Measurements from ENCODE around the gene HFM1.
"Not testable (repeated sequence)": the region's sequence is repeated elsewhere in the genome, so short reads cannot be mapped to it uniquely, and the experiment has no call there.

Gene HFM1

DNA sequence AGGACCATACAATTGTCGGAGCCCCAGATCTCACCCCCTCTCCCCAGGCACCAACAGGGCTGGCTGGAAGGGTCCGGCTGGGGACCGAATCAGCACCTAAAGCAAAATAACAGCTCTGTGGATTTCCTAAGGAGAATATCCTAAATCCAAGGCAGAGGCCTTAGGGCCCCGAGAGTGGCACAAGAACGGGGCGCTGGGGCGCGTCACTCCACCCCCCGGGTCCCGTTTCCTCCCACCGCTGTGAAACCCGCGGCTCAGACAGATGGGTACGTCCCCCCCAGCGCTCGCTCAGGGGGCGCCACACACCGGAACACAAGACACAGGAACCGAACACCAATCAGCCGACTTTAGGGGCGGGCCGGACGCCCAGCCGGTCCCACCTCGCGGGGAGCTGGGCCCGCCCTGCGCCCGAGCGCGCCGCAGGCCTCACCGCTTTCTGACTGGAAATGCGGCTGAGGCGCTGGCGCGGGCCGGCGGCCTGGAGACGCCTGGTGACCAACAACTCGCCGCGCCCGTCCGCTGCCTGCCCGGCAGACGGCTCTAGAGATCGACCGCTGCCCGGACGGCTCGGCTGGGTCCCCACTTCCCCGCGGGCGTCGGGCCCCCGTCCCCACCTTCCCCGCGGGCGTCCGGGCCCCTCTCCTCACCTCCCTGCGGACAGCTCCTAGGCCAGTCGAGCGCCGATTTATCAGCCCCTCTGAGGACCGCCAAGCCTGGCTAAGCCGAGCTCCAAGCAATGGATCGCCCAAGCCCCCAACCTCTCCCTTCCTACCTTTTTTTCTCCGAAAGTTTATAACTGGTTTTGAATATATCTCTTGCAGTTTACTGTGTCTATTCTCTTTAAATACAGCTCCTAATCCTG, at the start of gene HFM1:
HFM1 (minus strand) TSS at position 687 of the 862 bp plus-strand sequence. CDS start 3,755 bp downstream, outside the sequence.
- Histone ChIP-seq H3K27me3 (ENCODE audit: control insufficient read depth in 1 of 2, insufficient read depth in 2 of 2, low read length in 2 of 2) (peaks cover 9 to 18% of the 10 kb centered on the region in 2 donors), H3K9me3 (ENCODE audit: control insufficient read depth in 1 of 2, low read length in 2 of 2) (no peaks in the 10 kb centered on the region), H3K9ac (ENCODE audit: low read depth in 1 of 2, low read length in 2 of 2) (peak within 1 kb of the TSS in 1 of 2 donors; percentile 43), H3K4me3 (ENCODE audit: low read depth in 1 of 2, low read length in 2 of 2) (peak within 1 kb of the TSS; percentile 63 to 67), H3K36me3 (ENCODE audit: control insufficient read depth in 1 of 2, insufficient read depth in 2 of 2, low read length in 2 of 2) (no peaks in the 10 kb centered on the region), H3K27ac (ENCODE audit: low read depth, low read length) (no peak within 1 kb of the TSS), H3K4me1 (ENCODE audit: control insufficient read depth in 1 of 2, insufficient read depth in 2 of 2, low read length in 2 of 2) (no peaks in the 10 kb centered on the region)

GRCh38 chr1:91454136-91454535, 49.5 kb upstream of the HFM1 start:
- Histone ChIP-seq H3K9me3 (ENCODE audit: control insufficient read depth in 1 of 2, low read length in 2 of 2) (no peaks in the 10 kb centered on the region), H3K36me3 (ENCODE audit: control insufficient read depth in 1 of 2, insufficient read depth in 2 of 2, low read length in 2 of 2) (no peaks in the 10 kb centered on the region), H3K27me3 (ENCODE audit: control insufficient read depth in 1 of 2, insufficient read depth in 2 of 2, low read length in 2 of 2) (no peaks in the 10 kb centered on the region)

GRCh38 chr1:91450260-91450659, 45.6 kb upstream of the HFM1 start:
- Histone ChIP-seq H3K36me3 (ENCODE audit: control insufficient read depth in 1 of 2, insufficient read depth in 2 of 2, low read length in 2 of 2) (no peaks in the 10 kb centered on the region), H3K4me1 (ENCODE audit: control insufficient read depth in 1 of 2, insufficient read depth in 2 of 2, low read length in 2 of 2) (no peaks in the 10 kb centered on the region), H3K27ac (ENCODE audit: low read depth, low read length) (no peak overlapping the region), H3K27me3 (ENCODE audit: control insufficient read depth in 1 of 2, insufficient read depth in 2 of 2, low read length in 2 of 2) (no peaks in the 10 kb centered on the region), H3K9ac (ENCODE audit: low read depth in 1 of 2, low read length in 2 of 2) (no peak overlapping the region), H3K4me3 (ENCODE audit: low read depth in 1 of 2, low read length in 2 of 2) (no peak overlapping the region), H3K9me3 (ENCODE audit: control insufficient read depth in 1 of 2, low read length in 2 of 2) (no peaks in the 10 kb centered on the region)

More at GRCh38 chr1:91454136-91454535, 49.5 kb upstream of the HFM1 start:
- H3K4me3 ChIP-seq (ENCODE audit: low read depth in 1 of 2, low read length in 2 of 2) = no peak overlapping the region
- no peak overlapping the region for H3K27ac ChIP-seq (ENCODE audit: low read depth, low read length)
- H3K9ac ChIP-seq (ENCODE audit: low read depth in 1 of 2, low read length in 2 of 2) = no peak overlapping the region
- no peaks in the 10 kb centered on the region for H3K4me1 ChIP-seq (ENCODE audit: control insufficient read depth in 1 of 2, insufficient read depth in 2 of 2, low read length in 2 of 2)

- not testable (repeated sequence) for H3K9me3 ChIP-seq (ENCODE audit: control insufficient read depth in 1 of 2, low read length in 2 of 2); H3K36me3 ChIP-seq (ENCODE audit: control insufficient read depth in 1 of 2, insufficient read depth in 2 of 2, low read length in 2 of 2); H3K27ac ChIP-seq (ENCODE audit: low read depth, low read length); H3K9ac ChIP-seq (ENCODE audit: low read depth in 1 of 2, low read length in 2 of 2); H3K4me1 ChIP-seq (ENCODE audit: control insufficient read depth in 1 of 2, insufficient read depth in 2 of 2, low read length in 2 of 2); H3K4me3 ChIP-seq (ENCODE audit: low read depth in 1 of 2, low read length in 2 of 2); H3K27me3 ChIP-seq (ENCODE audit: control insufficient read depth in 1 of 2, insufficient read depth in 2 of 2, low read length in 2 of 2)
Observed at GRCh38 chr1:91447782-91448181, 43.1 kb upstream of the HFM1 start.

- not testable (repeated sequence) for H3K27me3 ChIP-seq (ENCODE audit: control insufficient read depth in 1 of 2, insufficient read depth in 2 of 2, low read length in 2 of 2); H3K9ac ChIP-seq (ENCODE audit: low read depth in 1 of 2, low read length in 2 of 2)
Observed at GRCh38 chr1:91441980-91442379, 37.3 kb upstream of the HFM1 start.

GRCh38 chr1:91440847-91441246, 36.2 kb upstream of the HFM1 start:
- no peaks in the 10 kb centered on the region for H3K27me3 ChIP-seq (ENCODE audit: control insufficient read depth in 1 of 2, insufficient read depth in 2 of 2, low read length in 2 of 2)
- no peak overlapping the region for H3K4me3 ChIP-seq (ENCODE audit: low read depth in 1 of 2, low read length in 2 of 2)
- H3K9me3 ChIP-seq (ENCODE audit: control insufficient read depth in 1 of 2, low read length in 2 of 2) = no peaks in the 10 kb centered on the region
- no peak overlapping the region for H3K9ac ChIP-seq (ENCODE audit: low read depth in 1 of 2, low read length in 2 of 2)
- H3K4me1 ChIP-seq (ENCODE audit: control insufficient read depth in 1 of 2, insufficient read depth in 2 of 2, low read length in 2 of 2) = no peaks in the 10 kb centered on the region
- no peak overlapping the region for H3K27ac ChIP-seq (ENCODE audit: low read depth, low read length)
- no peaks in the 10 kb centered on the region for H3K36me3 ChIP-seq (ENCODE audit: control insufficient read depth in 1 of 2, insufficient read depth in 2 of 2, low read length in 2 of 2)

More at GRCh38 chr1:91441980-91442379, 37.3 kb upstream of the HFM1 start:
- H3K9me3 ChIP-seq (ENCODE audit: control insufficient read depth in 1 of 2, low read length in 2 of 2); H3K4me3 ChIP-seq (ENCODE audit: low read depth in 1 of 2, low read length in 2 of 2); H3K27ac ChIP-seq (ENCODE audit: low read depth, low read length); H3K4me1 ChIP-seq (ENCODE audit: control insufficient read depth in 1 of 2, insufficient read depth in 2 of 2, low read length in 2 of 2); H3K36me3 ChIP-seq (ENCODE audit: control insufficient read depth in 1 of 2, insufficient read depth in 2 of 2, low read length in 2 of 2): not testable (repeated sequence)

DNA sequence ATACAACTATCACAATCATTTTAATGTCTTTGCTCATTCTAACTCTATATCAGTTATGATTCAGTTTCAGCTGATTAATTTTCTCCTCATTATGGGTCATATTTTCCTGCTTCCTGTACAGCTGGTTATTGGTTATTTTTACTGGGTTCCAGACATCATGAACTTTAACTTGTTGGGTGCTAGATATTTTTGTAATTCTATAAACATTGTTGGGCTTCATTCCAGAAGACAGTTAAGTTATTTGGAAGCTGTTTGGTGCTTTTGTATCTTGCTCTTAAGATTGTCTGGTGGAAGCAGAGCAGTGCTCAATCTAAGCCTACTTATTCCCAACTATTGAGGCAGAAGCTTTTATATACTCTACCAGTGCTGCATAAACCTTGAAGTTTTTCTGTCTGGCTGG, 34.4 kb upstream of the HFM1 start:
- H3K9me3 ChIP-seq (ENCODE audit: control insufficient read depth in 1 of 2, low read length in 2 of 2) = no peaks in the 10 kb centered on the region
- H3K27me3 ChIP-seq (ENCODE audit: control insufficient read depth in 1 of 2, insufficient read depth in 2 of 2, low read length in 2 of 2) = no peaks in the 10 kb centered on the region
- H3K4me3 ChIP-seq (ENCODE audit: low read depth in 1 of 2, low read length in 2 of 2) = no peak overlapping the region
- H3K27ac ChIP-seq (ENCODE audit: low read depth, low read length) = no peak overlapping the region
- no peaks in the 10 kb centered on the region for H3K4me1 ChIP-seq (ENCODE audit: control insufficient read depth in 1 of 2, insufficient read depth in 2 of 2, low read length in 2 of 2)
- H3K36me3 ChIP-seq (ENCODE audit: control insufficient read depth in 1 of 2, insufficient read depth in 2 of 2, low read length in 2 of 2) = no peaks in the 10 kb centered on the region
- no peak overlapping the region for H3K9ac ChIP-seq (ENCODE audit: low read depth in 1 of 2, low read length in 2 of 2)

DNA sequence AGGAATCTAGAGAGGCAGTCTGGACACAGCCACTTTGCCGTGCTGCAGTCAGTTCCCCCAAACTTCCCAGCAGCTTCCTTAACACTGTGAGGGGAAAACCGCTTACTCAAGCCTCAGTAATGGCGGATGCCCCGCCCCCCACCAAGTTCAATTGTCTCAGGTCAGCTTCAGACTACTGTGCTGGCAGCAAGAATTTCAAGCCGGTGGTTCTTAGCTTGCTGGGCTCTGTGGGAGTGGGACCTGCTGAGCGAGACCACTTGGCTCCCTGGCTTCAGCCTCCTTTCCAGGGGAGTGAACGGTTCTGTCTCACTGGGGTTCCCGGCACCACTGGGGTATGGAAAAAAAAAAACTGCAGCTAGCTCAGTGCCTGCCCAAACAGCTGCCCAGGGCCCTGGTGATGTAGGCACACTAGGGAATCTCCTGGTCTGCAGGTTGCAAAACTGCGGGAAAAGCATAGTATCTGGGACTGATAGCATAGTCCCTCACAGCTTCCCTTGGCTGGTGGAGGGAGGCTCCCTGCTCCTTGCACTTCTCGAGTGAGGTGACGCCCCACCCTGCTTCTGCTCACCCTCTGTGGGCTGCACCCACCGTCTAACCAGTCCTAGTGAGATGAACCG, 23.7 kb upstream of the HFM1 start:
- no peak overlapping the region for H3K27ac ChIP-seq (ENCODE audit: low read depth, low read length)
- no peaks in the 10 kb centered on the region for H3K4me1 ChIP-seq (ENCODE audit: control insufficient read depth in 1 of 2, insufficient read depth in 2 of 2, low read length in 2 of 2)
- H3K9ac ChIP-seq (ENCODE audit: low read depth in 1 of 2, low read length in 2 of 2) = no peak overlapping the region
- H3K9me3 ChIP-seq (ENCODE audit: control insufficient read depth in 1 of 2, low read length in 2 of 2) = no peaks in the 10 kb centered on the region
- no peaks in the 10 kb centered on the region for H3K27me3 ChIP-seq (ENCODE audit: control insufficient read depth in 1 of 2, insufficient read depth in 2 of 2, low read length in 2 of 2)
- H3K4me3 ChIP-seq (ENCODE audit: low read depth in 1 of 2, low read length in 2 of 2) = no peak overlapping the region
- H3K36me3 ChIP-seq (ENCODE audit: control insufficient read depth in 1 of 2, insufficient read depth in 2 of 2, low read length in 2 of 2) = no peaks in the 10 kb centered on the region

DNA sequence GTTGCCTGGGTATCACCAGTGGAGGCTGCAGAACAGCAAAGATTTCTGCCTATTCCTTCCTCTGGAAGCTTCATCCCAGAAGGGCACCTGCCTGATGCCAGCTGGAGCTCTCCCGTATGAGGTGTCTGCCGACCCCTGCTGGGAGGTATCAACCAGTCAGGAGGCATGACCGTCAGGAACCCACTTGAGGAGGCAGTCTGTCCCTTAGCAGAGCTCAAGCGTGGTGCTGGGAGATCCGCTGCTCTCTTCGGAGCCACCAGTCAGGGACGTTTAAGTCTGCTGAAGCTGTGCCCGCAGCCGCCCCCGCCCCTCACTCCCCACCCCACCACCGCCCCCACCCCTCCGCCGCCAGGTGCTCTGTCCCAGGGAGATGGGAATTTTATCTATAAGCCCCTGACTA, 23.1 kb upstream of the HFM1 start:
- Histone ChIP-seq H3K9me3 (ENCODE audit: control insufficient read depth in 1 of 2, low read length in 2 of 2) (no peaks in the 10 kb centered on the region), H3K27ac (ENCODE audit: low read depth, low read length) (no peak overlapping the region), H3K36me3 (ENCODE audit: control insufficient read depth in 1 of 2, insufficient read depth in 2 of 2, low read length in 2 of 2) (no peaks in the 10 kb centered on the region), H3K9ac (ENCODE audit: low read depth in 1 of 2, low read length in 2 of 2) (no peak overlapping the region), H3K4me3 (ENCODE audit: low read depth in 1 of 2, low read length in 2 of 2) (no peak overlapping the region), H3K27me3 (ENCODE audit: control insufficient read depth in 1 of 2, insufficient read depth in 2 of 2, low read length in 2 of 2) (no peaks in the 10 kb centered on the region), H3K4me1 (ENCODE audit: control insufficient read depth in 1 of 2, insufficient read depth in 2 of 2, low read length in 2 of 2) (no peaks in the 10 kb centered on the region)

- not testable (repeated sequence) for H3K27ac ChIP-seq (ENCODE audit: low read depth, low read length); H3K4me1 ChIP-seq (ENCODE audit: control insufficient read depth in 1 of 2, insufficient read depth in 2 of 2, low read length in 2 of 2); H3K27me3 ChIP-seq (ENCODE audit: control insufficient read depth in 1 of 2, insufficient read depth in 2 of 2, low read length in 2 of 2); H3K9me3 ChIP-seq (ENCODE audit: control insufficient read depth in 1 of 2, low read length in 2 of 2); H3K36me3 ChIP-seq (ENCODE audit: control insufficient read depth in 1 of 2, insufficient read depth in 2 of 2, low read length in 2 of 2); H3K4me3 ChIP-seq (ENCODE audit: low read depth in 1 of 2, low read length in 2 of 2); H3K9ac ChIP-seq (ENCODE audit: low read depth in 1 of 2, low read length in 2 of 2)
Observed at GRCh38 chr1:91422523-91422922, 17.9 kb upstream of the HFM1 start.

Data from duodenal mucosa (tissue), 2 donors.